Transverse colon (tissue), 3 donors: ENCODE measurements around the gene ALG1.
"Not testable (repeated sequence)": the region's sequence is repeated elsewhere in the genome, so short reads cannot be mapped to it uniquely, and the experiment has no call there.

ENCODE experiments used
- EP300 ChIP-seq: sonication (generic); formaldehyde crosslinking; IDR thresholded peaks from one replicate; pipeline ENCODE4 v1.6.1; 2017; ENCODE audit warnings: antibody characterized with exemption, low read depth
- TF ChIP-seq, protein P1 (sequence below), 5 experiments: fragments of 200-600 bp in 3 of 5; fragments of 450-650 bp in 2 of 5; sonication (generic) in 3 of 5; IDR thresholded peaks; 1 replicate in 2 of 5; 2 replicates in 3 of 5; pipeline ENCODE4 v1.5.1; 2016 to 2017; ENCODE audit warnings: antibody characterized with exemption in 5 of 5, inconsistent platforms in 3 of 5, mild to moderate bottlenecking in 2 of 5, moderate library complexity in 1 of 5

DNA sequence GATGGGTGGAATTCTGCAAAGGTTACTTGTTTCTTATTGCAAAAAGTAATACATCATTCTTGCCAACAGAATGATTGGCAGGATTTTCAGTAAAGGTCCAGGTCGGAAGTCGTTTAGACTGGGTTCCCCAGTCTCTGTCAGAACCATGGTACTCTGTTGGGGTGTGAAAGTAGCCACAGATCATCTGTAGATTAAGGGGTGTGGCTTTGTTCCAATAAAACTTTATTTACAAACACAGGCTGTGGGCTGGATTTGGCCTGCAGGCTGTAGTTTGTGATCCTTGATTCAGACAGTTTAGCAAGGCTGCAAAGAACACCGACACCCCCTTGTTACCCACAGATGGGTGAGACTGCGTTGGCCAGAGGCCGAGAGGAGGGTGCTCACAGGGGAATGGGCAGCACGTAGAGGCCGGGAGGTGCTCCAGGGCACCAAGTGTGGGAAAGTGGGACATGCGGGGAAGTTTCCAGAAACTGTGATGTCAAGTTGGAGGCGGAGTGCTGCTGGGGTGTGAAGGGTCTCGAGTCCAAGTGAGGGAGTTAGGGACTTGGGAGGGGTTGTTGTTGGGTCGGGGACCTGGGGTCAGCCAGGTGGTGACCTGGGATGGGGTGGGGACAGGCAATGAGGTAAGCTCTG lies 12.6 kb downstream of the ALG1 start:
- TF ChIP-seq, protein P1, sequence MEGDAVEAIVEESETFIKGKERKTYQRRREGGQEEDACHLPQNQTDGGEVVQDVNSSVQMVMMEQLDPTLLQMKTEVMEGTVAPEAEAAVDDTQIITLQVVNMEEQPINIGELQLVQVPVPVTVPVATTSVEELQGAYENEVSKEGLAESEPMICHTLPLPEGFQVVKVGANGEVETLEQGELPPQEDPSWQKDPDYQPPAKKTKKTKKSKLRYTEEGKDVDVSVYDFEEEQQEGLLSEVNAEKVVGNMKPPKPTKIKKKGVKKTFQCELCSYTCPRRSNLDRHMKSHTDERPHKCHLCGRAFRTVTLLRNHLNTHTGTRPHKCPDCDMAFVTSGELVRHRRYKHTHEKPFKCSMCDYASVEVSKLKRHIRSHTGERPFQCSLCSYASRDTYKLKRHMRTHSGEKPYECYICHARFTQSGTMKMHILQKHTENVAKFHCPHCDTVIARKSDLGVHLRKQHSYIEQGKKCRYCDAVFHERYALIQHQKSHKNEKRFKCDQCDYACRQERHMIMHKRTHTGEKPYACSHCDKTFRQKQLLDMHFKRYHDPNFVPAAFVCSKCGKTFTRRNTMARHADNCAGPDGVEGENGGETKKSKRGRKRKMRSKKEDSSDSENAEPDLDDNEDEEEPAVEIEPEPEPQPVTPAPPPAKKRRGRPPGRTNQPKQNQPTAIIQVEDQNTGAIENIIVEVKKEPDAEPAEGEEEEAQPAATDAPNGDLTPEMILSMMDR (IDR thresholded peaks at IDR 0.05), result not testable (repeated sequence)
- not testable (repeated sequence) for TF ChIP-seq EP300
